ACHN (cell line): Measurements from ENCODE around the gene SERP2.
"Not testable (repeated sequence)": the region's sequence is repeated elsewhere in the genome, so short reads cannot be mapped to it uniquely, and the experiment has no call there.

ENCODE experiments used
- DNase-seq: peaks from one replicate; pipeline ENCODE4 v3.0.0-alpha.2; 2015
- in situ Hi-C: cut with HindIII; loops from 2 replicates; pipeline ENCODE4 v1.10.0; 2017; ENCODE audit warnings: low sequenced_read_pairs, low pct_ligation_motif_present, low pct_unique_long_range_greater_than_20kb

The SERP2 gene

DNA sequence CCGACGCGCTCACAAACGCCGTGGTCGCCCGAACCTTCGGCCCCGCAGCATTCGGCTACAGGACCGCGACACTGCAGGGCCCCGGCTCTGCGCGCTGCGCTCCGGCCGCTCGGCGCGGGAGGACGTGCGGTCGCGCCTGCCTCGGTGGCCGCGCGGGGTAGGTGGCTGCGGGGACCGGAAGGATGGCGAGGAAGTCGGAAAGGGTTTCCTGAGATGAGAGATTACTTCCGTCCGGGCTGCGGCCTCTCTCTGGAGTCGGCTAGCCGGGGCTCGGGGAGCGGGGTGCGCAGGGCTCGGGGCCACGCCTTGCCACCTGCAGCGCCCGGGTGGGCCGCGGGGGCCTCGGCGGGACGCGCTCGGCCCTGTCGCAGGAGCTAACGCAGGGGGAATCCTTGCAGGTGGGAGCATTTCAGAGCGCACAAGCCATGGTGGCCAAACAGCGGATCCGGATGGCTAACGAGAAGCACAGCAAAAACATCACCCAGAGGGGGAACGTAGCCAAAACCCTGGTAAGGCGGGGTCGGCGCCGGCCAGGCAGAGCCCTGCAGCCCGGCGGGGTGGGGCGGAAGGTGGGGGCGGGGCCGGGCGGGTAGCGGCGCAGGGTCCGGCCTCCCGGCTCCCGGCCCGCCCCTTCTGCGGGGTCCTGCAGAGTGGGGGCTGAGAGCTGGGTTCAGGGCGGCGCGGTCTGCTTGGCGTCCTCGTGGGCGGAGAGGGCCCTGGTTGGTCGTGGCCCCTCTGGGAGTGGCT is at the start of gene SERP2:
SERP2 (plus strand) TSS at position 224 of the 747 bp plus-strand sequence; CDS start at position 426, 202 bp downstream.
- peak; percentile 8 for DNase-seq
- in situ Hi-C loops = no loop called here

DNA sequence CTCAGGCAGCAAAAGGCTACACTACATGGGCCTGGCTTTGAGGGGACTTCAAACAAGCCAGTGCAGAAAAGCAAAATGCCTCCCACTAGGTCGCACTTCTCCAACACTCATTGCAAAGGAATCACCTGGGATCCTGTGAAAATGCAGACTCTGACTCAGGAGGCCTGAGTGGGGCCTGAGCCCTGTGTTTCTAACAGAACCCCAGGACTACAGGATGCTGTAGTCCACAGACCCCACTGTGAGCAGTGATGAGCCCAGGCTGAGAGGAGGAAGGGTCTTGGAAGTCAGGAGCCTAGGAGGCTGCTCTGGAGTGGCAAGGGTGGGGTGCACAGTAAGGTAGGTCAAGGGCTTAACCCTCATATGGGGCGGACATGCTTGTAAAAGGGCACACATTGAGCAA is 46.7 kb upstream of the SERP2 start:
- in situ Hi-C loops = no loop called here
- DNase-seq = no peak

DNA sequence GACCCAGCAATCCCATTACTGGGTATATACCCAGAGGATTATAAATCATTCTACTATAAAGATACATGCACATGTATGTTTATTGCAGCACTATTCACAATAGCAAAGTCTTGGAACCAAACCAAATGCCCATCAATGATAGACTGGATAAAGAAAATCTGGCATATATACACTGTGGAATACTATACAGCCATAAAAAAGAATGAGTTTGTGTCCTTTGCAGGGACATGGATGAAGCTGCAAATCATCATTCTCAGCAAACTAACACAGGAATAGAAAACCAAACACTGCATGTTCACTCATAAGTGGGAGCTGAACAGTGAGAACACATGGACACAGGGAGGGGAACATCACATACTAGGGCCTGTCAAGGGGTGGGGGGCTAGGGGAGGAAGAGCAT is 44.6 kb upstream of the SERP2 start:
- DNase-seq, in situ Hi-C loops: not testable (repeated sequence)

DNA sequence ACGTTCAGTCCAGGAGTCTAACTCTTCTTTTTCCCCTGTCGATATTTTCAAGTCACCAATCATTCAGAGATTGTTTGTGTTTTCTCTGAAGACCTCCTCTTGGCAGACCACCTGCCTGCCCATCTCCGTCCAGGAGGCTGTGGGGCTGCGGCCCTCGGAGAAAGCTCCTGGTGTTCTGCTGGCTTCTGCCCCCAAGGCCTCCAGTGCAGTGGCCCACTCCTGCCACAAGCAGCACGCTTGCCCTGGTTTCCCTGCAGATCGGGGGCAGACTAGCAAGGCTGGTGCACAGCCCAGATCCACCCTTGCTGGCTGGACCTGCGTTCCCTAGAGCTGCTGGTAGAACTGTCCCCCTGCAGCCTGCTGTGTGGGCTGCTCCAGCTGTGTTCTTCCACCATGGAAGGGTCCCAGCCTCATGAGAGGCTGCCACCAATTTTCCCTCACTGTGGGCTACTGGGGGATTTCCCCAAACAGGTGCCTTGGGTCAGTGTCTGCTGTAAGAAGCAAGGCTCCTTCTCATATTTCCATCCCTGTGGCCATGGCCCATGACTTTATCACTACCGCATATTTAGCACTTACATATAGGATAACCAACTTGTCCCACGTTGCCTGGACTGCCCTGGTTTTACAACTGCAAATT is 43.6 kb upstream of the SERP2 start:
- DNase-seq = no peak
- in situ Hi-C loops = no loop called here

DNA sequence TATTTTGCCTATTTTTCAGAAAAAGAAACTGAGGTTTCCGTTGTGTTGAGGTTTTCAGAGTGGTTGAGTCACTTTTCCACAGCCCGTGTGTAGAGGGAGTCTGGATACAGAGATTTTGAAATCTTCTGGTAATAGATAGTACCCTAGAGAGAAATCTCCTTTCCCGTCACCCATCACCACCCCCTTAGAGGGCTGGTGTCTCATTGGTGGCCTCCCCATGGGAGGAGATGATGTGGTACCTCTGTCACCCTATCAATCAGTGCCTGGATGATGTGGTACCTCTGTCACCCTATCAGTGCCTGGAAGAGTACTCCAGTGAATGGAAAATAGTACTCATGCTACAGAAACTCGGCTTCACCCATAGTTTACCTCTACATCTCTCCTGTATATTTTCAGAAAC is 42.2 kb upstream of the SERP2 start:
- no peak for DNase-seq
- in situ Hi-C loops = no loop called here

DNA sequence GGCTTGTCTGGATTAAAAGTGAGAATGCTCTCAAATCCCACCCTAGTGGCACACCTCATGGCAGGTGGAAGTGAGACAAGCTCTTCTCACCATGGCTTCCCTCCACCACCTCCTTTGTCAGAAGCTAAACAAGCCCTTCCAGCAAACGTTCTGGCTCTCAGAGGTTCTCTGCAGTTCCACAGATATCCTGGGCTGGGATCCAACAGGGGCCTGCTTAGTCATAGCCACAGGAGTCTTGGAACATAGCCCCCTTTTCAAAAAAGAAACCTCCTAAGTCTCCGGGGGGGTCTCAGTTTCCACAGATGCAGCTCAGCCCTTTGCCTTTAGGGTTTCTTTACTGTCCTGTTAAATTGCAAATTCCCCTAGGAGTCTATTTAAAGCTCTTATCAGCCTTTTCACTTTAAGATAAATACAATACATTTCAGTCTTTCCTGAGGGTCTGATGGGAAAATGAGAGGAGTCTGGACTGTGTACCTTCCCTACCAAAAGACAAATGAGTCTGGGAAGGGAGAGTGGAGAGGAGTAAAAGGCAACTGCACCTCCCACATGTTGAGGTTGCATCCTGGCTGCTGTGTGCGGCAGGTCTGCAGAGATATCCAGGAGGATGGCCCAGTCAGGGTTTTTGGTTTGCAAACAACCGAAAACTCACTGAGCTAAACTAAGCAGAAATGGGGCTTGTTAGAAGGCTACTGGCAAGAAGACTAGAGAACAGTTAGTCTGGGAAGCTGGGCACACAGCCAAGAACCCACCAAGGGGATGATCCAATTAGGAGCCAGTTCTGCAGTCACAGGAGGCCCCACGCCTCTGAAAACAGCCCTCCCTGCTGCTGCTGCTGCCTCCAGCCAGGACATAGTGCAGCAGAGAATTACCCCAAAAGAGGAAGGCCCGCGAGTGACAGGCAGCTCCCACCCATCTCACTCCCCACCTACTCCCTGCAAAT is 41.4 kb upstream of the SERP2 start:
- in situ Hi-C loops = no loop called here
- no peak for DNase-seq

DNA sequence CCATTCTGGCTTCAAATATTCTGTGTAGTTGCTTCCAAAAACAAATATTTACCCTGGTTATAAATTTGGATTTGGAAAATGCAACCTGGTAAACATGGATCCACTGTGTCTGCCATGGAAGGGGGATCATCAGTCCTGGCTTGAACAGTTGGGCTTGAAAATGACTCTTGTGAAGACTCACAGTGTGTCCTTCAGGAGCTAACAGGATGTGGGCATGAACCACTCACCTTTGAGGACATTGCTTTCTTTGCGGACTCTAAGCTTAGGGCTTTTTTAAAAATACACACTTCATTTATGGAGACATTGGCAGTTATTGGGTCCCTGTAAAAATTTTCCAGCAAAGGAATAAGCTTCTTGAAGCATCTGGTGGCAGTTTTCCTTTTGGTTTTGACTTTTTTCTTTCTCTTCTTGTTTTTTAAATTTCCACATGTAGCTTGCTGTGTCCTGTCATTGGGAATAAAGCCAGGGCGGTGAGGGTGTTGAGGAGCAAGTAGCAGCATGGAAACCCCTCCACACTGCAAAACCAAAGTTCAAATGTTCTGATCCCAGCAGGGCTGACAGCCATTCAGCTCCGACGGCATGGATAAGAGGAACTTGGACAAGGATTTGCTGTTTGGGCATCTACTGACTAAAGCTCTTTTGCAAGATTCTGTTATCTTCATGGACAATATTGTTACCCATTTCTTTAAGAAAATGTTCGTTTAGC is 39.5 kb upstream of the SERP2 start:
- in situ Hi-C loops = no loop called here
- DNase-seq = no peak

DNA sequence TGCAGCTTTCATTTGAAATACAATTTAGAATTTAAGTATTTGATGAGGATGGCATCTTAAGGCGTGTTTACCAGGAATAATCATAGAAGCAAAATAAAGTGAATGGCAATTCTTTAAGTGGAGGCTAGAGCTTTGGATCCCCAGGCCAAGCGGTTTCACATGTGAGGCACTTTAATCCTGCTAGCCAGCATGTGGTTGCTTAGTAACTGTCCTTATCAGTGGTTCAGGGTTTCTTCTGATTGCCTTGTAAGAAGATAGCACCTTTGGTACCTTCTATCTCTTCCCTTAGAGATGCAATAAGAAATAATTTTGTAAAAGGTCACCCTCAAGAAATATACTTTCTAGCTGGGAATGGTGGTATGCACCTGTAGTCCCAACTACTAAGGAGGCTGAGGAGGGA is 38.9 kb upstream of the SERP2 start:
- no peak for DNase-seq
- in situ Hi-C loops = no loop called here

DNA sequence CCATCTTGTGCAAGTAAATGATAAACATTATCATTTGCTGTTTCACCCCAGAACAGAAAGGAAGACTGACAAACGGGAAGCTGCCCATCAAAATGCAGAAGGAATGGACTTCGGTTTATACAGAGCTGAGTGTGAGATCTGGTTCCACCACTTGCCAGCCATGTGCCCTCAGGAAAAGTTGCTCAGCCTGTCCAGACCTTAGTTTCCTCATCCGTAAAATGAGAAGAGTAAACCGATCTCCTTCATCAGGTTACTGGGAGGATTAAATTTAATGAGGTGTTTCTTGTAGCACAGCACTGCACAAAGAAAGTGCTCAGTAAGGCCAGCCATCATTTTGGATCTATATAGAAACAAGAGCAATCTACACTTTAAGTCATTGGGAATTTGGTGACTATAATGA is 36.7 kb upstream of the SERP2 start:
- in situ Hi-C loops = no loop called here

DNA sequence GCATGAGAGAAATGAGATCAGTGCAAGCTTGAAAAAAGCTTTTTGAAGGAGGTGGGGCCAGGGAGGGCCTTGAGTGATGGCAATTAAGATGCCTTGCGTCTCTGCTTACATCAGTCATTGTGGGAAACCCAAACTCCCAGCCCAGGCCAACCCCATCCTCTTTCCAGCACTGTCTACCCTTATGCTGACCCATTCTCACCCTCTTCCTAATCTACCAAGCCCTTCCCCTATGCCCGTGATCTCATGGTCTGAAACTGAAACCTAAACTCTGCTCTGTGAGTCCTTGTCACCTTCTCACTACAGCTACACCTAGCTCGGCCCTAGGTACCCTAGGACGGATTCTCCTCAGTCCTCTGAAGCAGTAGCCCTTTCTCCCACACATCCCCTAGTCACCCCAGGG is 36.0 kb upstream of the SERP2 start:
- DNase-seq = no peak
- in situ Hi-C loops = no loop called here

More for the DNA sequence above, 36.7 kb upstream of the SERP2 start:
- DNase-seq = no peak

DNA sequence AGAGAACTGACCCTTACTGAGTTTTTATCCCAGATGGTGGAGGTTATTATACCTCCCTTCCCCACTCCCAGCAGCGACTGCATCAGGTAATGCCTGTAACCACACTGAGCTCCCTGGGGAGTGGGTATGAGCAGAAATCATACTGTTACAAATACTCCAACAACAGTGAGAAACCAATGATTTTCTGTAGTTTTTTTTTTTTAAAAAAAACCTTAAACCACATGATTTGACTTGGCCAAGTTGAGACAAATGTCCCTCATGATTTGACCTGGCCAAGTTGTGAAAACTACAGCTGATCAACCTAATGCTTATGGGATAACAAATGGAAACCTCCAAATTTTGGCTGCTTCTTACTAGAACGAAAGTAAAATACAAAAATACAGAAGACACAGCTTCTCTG is 33.1 kb upstream of the SERP2 start:
- in situ Hi-C loops = no loop called here
- no peak for DNase-seq

DNA sequence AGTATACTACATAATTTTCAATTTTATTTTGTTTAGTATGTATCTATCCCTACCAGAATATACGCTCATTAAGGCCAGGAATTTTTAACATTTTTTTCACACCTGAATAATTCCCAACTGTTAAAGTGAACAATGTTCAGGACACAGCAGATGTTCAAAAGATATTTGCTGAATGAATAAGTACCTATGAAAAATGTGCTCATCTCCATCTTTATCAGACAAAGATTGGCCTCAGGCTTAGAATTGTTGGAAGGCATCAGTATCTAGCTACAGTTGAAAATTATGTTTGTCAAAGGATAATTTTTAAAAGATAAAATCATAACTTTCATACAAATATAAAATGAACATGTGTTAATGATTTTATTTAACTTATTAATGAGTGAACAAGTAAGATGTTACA is 30.9 kb upstream of the SERP2 start:
- in situ Hi-C loops = no loop called here

DNA sequence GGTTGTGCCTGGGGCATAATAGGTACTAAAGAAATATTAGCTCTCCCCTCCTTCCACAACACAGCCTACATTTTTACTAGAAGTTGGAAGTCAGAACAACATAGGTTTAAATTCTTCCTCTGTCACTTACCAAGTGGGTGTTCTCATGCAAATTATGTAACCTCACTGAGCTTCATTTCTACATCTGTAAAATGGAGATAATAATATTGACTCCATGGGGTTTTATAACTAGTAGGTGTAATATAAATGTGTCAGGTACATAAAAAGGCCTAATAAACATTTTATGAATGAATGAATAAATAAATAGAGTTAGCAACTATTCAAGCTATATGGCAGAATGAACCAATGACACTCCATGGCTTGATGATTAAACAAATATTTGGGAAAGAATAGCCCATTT is 27.1 kb upstream of the SERP2 start:
- in situ Hi-C loops = no loop called here
- DNase-seq = no peak

More for the DNA sequence above, 30.9 kb upstream of the SERP2 start:
- DNase-seq = no peak

DNA sequence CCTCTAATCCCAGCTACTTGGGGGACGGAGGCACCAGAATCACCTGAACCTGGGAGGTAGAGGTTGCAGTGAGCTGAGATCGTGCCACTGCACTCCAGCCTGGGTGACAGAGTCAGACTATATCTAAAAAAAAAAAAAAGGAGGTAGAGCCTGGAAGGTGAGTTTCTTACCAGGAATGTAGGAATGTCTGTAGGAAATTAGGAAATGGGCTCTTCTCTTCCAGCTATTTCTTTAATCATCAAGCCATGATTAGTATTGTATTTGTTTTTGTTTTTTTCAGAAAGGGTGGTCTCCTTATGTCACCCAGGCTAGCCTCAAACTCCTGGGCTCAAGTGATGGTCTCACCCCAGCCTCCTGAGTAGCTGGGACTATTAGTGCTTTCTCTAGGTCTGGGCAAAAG is 26.3 kb upstream of the SERP2 start:
- DNase-seq = no peak
- in situ Hi-C loops = no loop called here

DNA sequence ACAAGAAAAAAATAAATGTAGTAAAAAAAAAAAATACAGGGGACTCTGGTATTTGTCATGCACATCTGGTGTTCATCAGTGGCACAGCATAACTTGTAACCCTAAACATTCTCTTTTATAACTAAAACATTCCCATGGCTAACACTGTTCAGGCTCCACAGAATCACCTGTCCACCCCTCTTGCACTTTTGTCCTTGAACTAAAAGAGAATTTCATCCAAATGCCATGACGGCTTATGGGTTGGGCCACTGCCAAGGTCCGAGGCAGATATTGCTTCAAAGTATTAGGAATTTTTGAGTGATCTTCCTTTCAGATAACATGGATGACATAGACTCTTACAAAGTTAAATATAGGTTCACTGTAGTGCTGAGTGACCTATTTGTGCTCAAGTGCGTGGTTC is 25.7 kb upstream of the SERP2 start:
- in situ Hi-C loops = no loop called here
- DNase-seq = no peak

DNA sequence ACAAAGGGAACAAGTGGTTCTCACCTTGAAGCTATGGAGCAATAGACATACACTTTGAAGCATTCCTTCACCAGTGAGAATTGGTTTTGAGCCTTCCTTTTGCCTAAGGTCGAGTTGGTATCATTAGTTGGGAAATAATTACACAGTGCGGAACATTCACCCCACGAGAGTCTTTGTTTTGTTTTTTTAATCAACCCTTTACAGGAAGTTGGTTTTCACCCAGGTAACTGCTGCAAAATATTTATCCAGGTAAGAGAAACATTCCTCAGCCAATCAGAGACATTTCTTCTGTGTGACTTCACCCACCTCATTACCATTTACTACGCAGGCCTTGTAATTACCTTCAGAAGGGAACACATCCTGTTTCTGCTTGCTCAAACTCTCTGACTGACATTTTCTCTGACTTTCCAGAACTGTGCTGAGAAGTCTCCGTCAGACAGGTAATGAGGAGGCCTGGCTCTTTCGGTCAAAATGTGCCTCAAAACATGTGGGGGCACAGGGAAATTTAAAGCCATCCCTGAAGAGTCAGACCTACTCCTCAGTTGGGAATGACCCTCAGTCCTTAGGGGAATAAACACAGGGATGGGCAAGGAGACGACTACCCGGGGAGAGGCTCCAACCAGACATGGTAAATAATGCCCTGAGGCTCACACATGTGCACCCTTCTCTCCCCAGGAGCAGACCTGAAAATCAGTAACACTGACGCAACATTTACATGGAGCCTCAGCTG is 22.7 kb upstream of the SERP2 start:
- in situ Hi-C loops = no loop called here
- no peak for DNase-seq

DNA sequence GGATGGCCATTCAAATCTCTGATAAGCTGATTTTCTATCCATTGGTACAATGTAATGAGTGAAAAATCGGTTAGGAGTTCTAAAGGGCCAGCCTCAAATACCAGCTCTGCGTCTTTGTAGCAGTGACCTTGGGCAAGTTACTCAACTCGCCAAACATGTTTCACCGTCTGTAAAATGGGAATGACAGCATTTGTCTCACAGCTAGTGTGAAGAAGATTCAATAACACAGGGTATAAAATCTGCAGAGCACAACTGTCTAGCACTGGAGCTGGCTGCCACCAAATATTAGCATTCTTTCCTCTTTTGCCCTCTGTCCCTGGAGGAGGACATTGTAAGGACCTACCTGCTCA is 22.1 kb upstream of the SERP2 start:
- in situ Hi-C loops = no loop called here

DNA sequence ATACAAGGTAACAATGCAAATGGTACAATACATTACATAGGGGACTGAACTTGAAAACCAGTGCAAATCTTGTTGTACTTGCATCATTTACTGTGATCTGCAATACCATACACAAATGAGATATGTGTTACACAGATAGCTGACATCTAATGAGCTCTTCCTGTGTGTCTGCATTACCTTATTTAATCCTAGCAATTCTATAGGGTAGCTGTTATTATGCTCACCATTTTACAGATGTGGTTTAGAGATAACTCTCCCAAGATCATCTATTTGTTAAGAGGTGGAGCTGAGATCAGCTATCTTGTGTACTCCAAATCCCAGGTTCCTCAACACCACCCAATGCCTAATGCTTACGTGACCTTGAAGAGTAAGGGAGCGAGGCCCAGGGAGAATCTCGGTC is 21.4 kb upstream of the SERP2 start:
- in situ Hi-C loops = no loop called here
- DNase-seq = no peak

More for the DNA sequence above, 22.1 kb upstream of the SERP2 start:
- DNase-seq = no peak
